Brain microvascular endothelial cell (primary cell): ENCODE data around the gene TMEM120B.
"Not testable (repeated sequence)": the region's sequence is repeated elsewhere in the genome, so short reads cannot be mapped to it uniquely, and the experiment has no call there.

ENCODE experiments used
- DNase-seq: peaks from one replicate; pipeline ENCODE4 v3.0.0-alpha.2; 2020
- H3K27ac ChIP-seq: fragments of 250-450 bp; sonication (Bioruptor Pico); 2 replicates; pipeline ENCODE4 v1.5.1; 2020; ENCODE audit warnings: mild to moderate bottlenecking, moderate library complexity
- H3K27me3 ChIP-seq: fragments of 250-450 bp; sonication (Bioruptor Pico); replicated peaks from 2 replicates; pipeline ENCODE4 v1.5.1; 2020; ENCODE audit warnings: mild to moderate bottlenecking
- H3K36me3 ChIP-seq: fragments of 250-450 bp; sonication (Bioruptor Pico); replicated peaks from 2 replicates; pipeline ENCODE4 v1.5.1; 2020; ENCODE audit warnings: mild to moderate bottlenecking
- H3K4me3 ChIP-seq: 2 replicates; pipeline ENCODE4 v1.5.1; 2011; ENCODE audit warnings: low read depth, mild to moderate bottlenecking, control low read depth, low read length, moderate library complexity
- in situ Hi-C: cut with HindIII; loops from 2 replicates; pipeline ENCODE4 v1.10.0; 2017; ENCODE audit warnings: low sequenced_read_pairs, low pct_ligation_motif_present
- TF ChIP-seq, protein P1 (sequence below): IDR thresholded peaks from 2 replicates; pipeline ENCODE4 v1.5.1; 2011; ENCODE audit warnings: low read depth, mild to moderate bottlenecking, moderate library complexity, low read length, control low read depth, inconsistent platforms; ENCODE audit errors: missing control alignments

TMEM120B gene

GRCh38 chr12:121751749-121752351, 39.3 kb downstream of the TMEM120B start:
- DNase-seq: no peak
- no peak overlapping the region for H3K4me3 ChIP-seq
- TF ChIP-seq, protein P1, sequence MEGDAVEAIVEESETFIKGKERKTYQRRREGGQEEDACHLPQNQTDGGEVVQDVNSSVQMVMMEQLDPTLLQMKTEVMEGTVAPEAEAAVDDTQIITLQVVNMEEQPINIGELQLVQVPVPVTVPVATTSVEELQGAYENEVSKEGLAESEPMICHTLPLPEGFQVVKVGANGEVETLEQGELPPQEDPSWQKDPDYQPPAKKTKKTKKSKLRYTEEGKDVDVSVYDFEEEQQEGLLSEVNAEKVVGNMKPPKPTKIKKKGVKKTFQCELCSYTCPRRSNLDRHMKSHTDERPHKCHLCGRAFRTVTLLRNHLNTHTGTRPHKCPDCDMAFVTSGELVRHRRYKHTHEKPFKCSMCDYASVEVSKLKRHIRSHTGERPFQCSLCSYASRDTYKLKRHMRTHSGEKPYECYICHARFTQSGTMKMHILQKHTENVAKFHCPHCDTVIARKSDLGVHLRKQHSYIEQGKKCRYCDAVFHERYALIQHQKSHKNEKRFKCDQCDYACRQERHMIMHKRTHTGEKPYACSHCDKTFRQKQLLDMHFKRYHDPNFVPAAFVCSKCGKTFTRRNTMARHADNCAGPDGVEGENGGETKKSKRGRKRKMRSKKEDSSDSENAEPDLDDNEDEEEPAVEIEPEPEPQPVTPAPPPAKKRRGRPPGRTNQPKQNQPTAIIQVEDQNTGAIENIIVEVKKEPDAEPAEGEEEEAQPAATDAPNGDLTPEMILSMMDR: no peak
- H3K27ac ChIP-seq: no peak overlapping the region
- in situ Hi-C loops: no loop called here
- H3K27me3 ChIP-seq: no peaks in the 10 kb centered on the region
- H3K36me3 ChIP-seq: peaks cover 17% of the 10 kb centered on the region

- peaks cover 17% of the 10 kb centered on the region for H3K36me3 ChIP-seq
- in situ Hi-C loops: no loop called here
- no peak overlapping the region for H3K27ac ChIP-seq
- H3K27me3 ChIP-seq: no peaks in the 10 kb centered on the region
- TF ChIP-seq, protein P1: no peak
- H3K4me3 ChIP-seq: no peak overlapping the region
- DNase-seq: no peak
Measured at GRCh38 chr12:121753844-121754264, 41.3 kb downstream of the TMEM120B start.

DNA sequence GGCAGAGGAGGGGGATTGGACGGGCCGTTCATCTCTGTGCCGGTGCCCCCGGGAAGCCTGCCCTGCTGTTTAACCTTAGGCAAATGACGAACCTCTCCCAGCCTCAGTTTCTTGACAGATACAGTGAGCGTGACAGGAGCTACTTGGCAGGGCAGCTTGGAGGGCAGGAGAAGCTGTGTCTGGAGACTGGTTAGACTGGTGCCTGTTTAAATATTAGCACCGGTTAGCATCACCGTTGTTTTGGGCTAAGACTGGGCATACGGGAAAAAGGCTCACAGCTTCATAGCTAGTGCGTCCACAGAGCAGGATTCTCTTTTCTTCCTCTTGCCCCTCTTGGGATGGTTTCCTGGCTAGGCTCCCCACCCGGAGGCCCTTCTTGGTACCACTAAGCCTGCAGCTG, 42.3 kb downstream of the TMEM120B start:
- DNase-seq: no peak
- H3K27me3 ChIP-seq: no peaks in the 10 kb centered on the region
- in situ Hi-C loops: no loop called here
- peaks cover 17% of the 10 kb centered on the region for H3K36me3 ChIP-seq
- H3K27ac ChIP-seq: no peak overlapping the region
- TF ChIP-seq, protein P1: no peak
- no peak overlapping the region for H3K4me3 ChIP-seq

GRCh38 chr12:121755591-121755990, 43.0 kb downstream of the TMEM120B start:
- TF ChIP-seq, protein P1: no peak
- Histone ChIP-seq H3K27ac (no peak overlapping the region), H3K4me3 (no peak overlapping the region), H3K27me3 (no peaks in the 10 kb centered on the region), H3K36me3 (peaks cover 11% of the 10 kb centered on the region)
- no peak for DNase-seq
- in situ Hi-C loops: no loop called here

- H3K27ac ChIP-seq, H3K27me3 ChIP-seq, H3K4me3 ChIP-seq, DNase-seq, H3K36me3 ChIP-seq, in situ Hi-C loops: not testable (repeated sequence)
Measured at GRCh38 chr12:121758536-121758935, 46.0 kb downstream of the TMEM120B start.

DNA sequence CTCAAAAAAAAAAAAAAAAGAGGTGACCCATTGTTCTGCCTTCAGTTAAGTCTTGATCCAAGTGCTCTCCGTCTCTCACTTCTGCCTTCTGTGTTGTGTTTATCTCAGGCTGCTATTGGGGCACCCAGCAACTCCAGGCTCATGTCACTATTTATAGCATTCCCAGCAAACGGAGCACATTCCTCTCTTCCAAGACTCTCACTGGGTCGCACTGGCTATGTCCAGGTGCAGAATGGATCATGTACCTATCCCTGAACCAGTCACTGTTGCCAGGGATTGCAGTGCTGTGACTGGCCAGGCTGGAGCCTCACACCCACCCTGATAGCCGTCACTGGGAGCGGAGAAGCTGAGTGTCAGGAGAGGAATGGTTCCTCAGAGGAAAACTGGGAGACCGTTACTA, 49.7 kb downstream of the TMEM120B start:
- TF ChIP-seq, protein P1: no peak
- no peak overlapping the region for H3K27ac ChIP-seq
- H3K27me3 ChIP-seq: no peaks in the 10 kb centered on the region
- H3K36me3 ChIP-seq: no peaks in the 10 kb centered on the region
- in situ Hi-C loops: no loop called here
- H3K4me3 ChIP-seq: no peak overlapping the region
- DNase-seq: peak; percentile 40
